Keratinocyte (primary cell): Measurements from ENCODE around the gene MRPL41.

Source experiments
- CTCF ChIP-seq, 3 experiments: IDR thresholded peaks in 1 of 3; conservative IDR thresholded peaks in 1 of 3; optimal IDR thresholded peaks in 1 of 3; 2 replicates in 2 of 3; 3 replicates in 1 of 3; pipeline versions ENCODE3 to v1.5.1; 2011; ENCODE audit warnings: low read length in 3 of 3, mild to moderate bottlenecking in 3 of 3, moderate library complexity in 2 of 3, control low read depth in 1 of 3, inconsistent platforms in 1 of 3; ENCODE audit not compliant: insufficient read depth in 2 of 3; ENCODE audit errors: extremely low read depth in 1 of 3
- EZH2 ChIP-seq: IDR thresholded peaks from one replicate; pipeline ENCODE4 v1.6.1; 2012; ENCODE audit warnings: inconsistent platforms, mild to moderate bottlenecking, low read length, moderate library complexity

DNA sequence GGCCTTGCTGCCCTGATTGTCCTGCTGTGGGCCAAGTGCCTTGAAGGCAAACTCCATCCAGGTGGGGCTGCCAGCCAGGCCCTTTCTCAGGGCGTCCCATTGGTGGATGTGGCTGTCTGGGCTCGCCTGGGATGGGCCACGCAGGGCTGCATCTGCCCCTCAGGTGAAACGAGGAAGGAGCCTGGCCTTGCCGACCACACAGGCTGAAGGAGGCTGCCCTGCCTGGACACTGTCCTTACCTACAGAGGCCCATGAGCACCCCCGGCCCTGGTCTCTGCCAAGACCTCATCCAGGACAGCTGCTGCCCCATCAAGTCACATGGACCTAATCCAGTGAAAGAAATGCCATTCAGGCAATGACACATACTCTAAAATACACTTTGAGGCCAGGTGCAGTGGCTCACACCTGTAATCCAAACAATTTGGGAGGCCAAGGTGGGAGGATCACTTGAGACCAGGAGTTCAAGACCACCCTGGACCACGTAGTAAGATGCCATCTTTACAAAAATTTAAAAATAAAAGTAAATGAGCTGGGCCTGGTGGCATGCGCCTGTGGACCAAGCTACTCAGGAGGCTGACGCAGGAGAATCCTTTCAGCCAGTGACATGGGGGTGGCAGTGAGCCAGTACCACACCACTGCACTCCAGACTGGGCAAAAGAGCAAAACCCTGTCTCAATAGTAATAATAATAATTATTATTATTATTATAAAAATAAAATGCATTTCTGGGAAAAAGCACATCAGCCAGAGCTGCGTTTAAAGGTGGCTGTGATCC lies 35.3 kb upstream of the MRPL41 start:
- no peak for TF ChIP-seq CTCF (optimal IDR thresholded peaks at IDR 0.05 in 1 of 3, IDR thresholded peaks at IDR 0.05 in 1 of 3, conservative IDR thresholded peaks at IDR 0.05 in 1 of 3; ENCODE audit: extremely low read depth in 1 of 3, insufficient read depth in 2 of 3, low read length in 3 of 3)
- no peak for TF ChIP-seq EZH2
